Measurements from ENCODE around the gene DOCK2.

GRCh38 chr5:169647566-169647965 is 10.5 kb downstream of the DOCK2 start:
- no peak for TF ChIP-seq EZH2 (IDR thresholded peaks at IDR 0.05)
- TF ChIP-seq POLR2AphosphoS5 (IDR thresholded peaks at IDR 0.05; ENCODE audit: borderline replicate concordance, low read depth, low read length), result no peak
- no peak for TF ChIP-seq FOXP2 (optimal IDR thresholded peaks at IDR 0.05; ENCODE audit: control extremely low read depth, extremely low read length, insufficient read depth)
